GM12878 (cell line): ENCODE data around the gene DUS2. TPM values are rescaled to one million over a fixed set of nuclear protein-coding genes. Genes with fewer than 3 reads are reported as not detected.

Source experiments
- CREB1 ChIP-seq: IDR thresholded peaks from 2 replicates; pipeline ENCODE4 v1.6.1; 2012; ENCODE audit warnings: low read depth, mild to moderate bottlenecking, inconsistent platforms
- CREM ChIP-seq: IDR thresholded peaks from 2 replicates; pipeline ENCODE4 v1.6.1; 2014; ENCODE audit warnings: antibody characterized with exemption, low read depth
- HDAC6 ChIP-seq: fragments of 200-600 bp; sonication (generic); IDR thresholded peaks from one replicate; pipeline ENCODE4 v1.8.0; 2017; ENCODE audit warnings: antibody characterized with exemption; ENCODE audit not compliant: unreplicated experiment
- NKRF ChIP-seq: fragments of 450-650 bp; conservative IDR thresholded peaks from 2 replicates; pipeline ENCODE4 v1.6.1; 2017; ENCODE audit warnings: mild to moderate bottlenecking, moderate library complexity
- PAX8 ChIP-seq: fragments of 450-650 bp; IDR thresholded peaks from 2 replicates; pipeline ENCODE4 v1.6.1; 2017; ENCODE audit warnings: mild to moderate bottlenecking, moderate library complexity
- SKIL ChIP-seq: fragments of 450-650 bp; IDR thresholded peaks from 2 replicates; pipeline ENCODE4 v1.6.1; 2017; ENCODE audit warnings: mild to moderate bottlenecking, low read depth, inconsistent platforms; ENCODE audit not compliant: poor library complexity, severe bottlenecking
- YY1 ChIP-seq: IDR thresholded peaks from 2 replicates; pipeline ENCODE4 v1.6.1; 2011; ENCODE audit warnings: low read depth, mild to moderate bottlenecking, low read length
- ZBTB11 ChIP-seq: fragments of 450-650 bp; formaldehyde crosslinking; IDR thresholded peaks from 2 replicates; pipeline ENCODE4 v1.5.0; 2022; ENCODE audit warnings: mild to moderate bottlenecking, missing genetic modification characterization
- polyA plus RNA-seq, 11 experiments: library from polyadenylated mRNA; depleted of rRNA in 4 of 11; unstranded in 6 of 11; stranded (reverse) in 5 of 11; fragments of >200 nt; fragmentation: Nextera tagmentation in 4 of 11; fragmentation: Illumina TruSeq in 1 of 11; extraction: Ambion mirVana in 4 of 11; extraction: Trizol in 1 of 11; gene quantifications; 1 replicate in 1 of 11; 2 replicates in 10 of 11; pipeline versions ENCODE4 v1.2.1 to v1.2.3, GENCODE V29; 2011 to 2016; ENCODE audit warnings: inconsistent platforms in 2 of 11, missing spikeins in 2 of 11, low read depth in 1 of 11
- total RNA-seq, 4 experiments: library from RNA; depleted of rRNA in 3 of 4; stranded (reverse); fragments of >200 nt in 3 of 4; fragmentation: Illumina TruSeq in 1 of 4; extraction: Trizol in 1 of 4; gene quantifications; 2 replicates each; pipeline versions ENCODE4 v1.2.1 to v1.2.3, GENCODE V29; 2013 to 2021

DUS2 gene
- total and polyA plus RNA-seq, 10 of the 15 experiments (the other 5 are each of a cell fraction or from before 2014, with no cell fraction given), result 4.8 to 32.3 (median 25.5) TPM

- no peak for TF ChIP-seq NKRF
- no peak for TF ChIP-seq HDAC6
- TF ChIP-seq ZBTB11 (CRISPR knock-in tag), result no peak
- 0 out of 2 replicates have a peak, but pooled peaks have one; percentile 34 for TF ChIP-seq YY1
- no peak for TF ChIP-seq SKIL
- no peak for TF ChIP-seq PAX8
- no peak for TF ChIP-seq CREM
- no peak for TF ChIP-seq CREB1
- TF ChIP-seq, all 136 proteins: peak for 9
Measured at GRCh38 chr16:68064791-68065365, 41.8 kb downstream of the DUS2 start (continued).
